HPDE6-E6E7 (cell line): Measurements from ENCODE around the gene TMEM25.
"Not testable (repeated sequence)": the region's sequence is repeated elsewhere in the genome, so short reads cannot be mapped to it uniquely, and the experiment has no call there.

Experiments used
- DNase-seq: peaks from one replicate; pipeline ENCODE4 v3.0.0; 2011; ENCODE audit warnings: missing footprints; ENCODE audit errors: extremely low spot score

The TMEM25 gene

DNA sequence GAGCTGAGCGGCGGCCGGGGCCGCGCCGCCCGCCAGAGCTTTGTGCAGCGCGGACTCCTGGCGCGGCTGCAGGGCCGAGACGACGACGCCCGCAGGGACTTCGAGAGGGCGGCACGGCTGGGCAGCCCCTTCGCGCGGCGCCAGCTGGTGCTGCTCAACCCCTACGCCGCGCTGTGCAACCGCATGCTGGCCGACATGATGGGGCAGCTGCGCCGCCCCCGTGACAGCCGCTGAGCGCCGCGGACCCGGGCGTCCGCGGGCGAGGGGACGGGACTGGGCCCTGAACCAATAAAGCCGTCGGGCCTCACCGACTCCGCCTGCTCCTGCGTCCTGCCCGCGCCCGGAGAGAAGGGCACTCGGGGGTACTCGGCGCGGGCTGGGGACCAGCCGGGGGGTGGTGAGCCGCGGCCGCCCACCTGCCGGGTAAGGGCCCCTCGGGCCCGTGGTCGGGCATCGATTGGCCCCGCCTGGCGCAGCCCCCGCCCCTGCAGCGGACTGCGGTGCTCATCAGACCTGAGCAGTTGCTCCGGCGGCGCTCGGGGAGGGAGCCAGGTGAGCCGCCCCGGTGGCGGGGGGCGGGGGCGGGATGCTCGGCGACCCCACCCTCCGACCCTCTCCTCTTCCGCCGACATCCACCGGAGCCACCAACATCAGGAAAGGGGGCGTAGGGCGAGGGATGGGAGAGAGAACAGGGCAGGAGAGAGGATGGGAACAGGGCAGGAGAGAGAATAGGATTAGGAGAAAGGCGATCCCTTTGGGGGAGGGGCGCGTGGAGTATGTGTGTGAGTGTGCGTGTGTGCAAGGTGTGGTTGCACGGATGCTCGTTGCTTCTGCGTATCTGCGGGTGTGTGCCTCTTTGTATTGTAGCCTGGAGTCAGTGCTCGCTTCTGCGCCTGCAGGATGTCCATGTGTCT lies at the start of gene TMEM25:
TSS of gene TMEM25 (plus strand) at position 510 of the 914 bp plus-strand sequence. CDS start 610 bp downstream, outside the sequence.
- peak; percentile 80 for DNase-seq

DNA sequence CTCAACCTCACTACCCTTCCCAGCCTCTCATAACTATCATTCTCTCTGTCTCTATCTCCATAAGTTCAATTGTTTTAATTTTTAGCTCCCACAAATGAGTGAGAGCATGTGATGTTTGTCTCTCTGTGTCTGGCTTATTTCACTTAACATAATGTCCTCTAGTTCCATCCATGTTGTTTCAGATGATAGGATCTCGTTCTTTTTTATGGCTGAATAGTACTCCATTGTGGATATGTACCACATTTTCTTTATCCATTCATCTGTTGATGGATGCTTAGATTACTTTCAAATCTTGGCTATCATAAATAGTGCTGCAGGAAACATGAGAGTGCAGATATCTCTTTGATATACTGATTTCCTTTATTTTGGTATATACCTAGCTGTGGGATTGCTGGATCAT lies 49.8 kb upstream of the TMEM25 start:
- not testable (repeated sequence) for DNase-seq

DNA sequence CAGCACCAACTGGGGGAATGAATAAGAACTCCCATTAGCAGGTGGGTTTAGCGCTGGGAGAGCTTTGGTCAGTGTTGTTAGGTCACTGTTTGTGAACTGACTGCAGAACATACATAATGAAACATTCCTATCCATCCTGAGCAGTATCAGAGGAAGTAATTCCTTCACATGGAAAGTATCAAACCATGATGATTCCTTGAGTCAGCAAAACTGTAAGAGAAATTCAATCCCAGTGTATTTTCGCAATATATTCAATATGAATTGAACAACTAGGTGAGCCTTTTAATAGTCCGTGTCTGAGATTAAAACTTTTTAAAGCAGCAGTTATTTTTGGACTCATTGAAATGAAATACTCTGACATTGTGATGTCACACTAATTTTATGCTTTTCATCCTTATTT lies 46.6 kb upstream of the TMEM25 start:
- DNase-seq = no peak

DNA sequence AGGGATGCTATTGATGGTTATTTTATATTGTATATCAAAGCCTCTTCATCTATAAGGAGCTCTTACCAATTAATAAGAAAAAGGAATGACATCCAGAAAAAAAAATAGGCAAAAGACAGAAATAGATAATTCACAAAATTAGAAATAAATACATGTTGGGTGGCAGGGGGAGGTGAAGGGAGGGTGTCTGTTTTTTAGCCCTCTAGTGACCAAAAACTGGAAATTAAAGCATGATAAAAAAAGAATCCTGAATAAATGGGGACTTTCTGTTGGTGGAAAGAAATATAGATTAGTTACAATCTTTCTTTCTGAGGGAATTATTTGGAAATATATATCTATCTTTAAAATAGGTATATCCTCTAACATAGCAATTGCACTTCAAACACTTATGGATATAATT lies 45.7 kb upstream of the TMEM25 start:
- no peak for DNase-seq

DNA sequence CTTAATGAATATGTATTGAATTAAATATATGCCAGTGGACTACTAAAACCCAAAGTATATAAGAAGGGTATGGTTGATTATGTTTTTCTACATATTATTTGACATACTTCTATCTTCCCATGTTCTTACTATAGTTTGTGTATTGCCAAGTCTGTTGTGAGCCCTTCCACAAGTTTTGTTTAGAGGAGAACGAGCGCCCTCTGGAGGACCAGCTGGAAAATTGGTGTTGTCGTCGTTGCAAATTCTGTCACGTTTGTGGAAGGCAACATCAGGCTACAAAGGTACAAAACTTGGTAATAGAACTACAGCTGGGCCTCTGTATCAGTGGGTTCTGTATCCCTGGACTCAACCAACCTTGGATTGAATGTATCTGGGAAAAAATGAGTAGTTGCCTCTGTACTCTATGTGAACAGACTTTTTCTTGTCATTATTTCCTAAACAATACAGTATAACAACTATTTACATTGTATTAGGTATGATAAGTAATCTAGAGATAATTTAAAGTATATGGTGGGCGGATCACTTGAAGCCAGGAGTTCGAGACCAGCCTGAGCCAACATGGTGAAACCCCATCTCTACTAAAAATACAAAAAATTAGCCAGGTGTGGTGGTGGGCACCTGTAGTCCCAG lies 42.4 kb upstream of the TMEM25 start:
- DNase-seq = peak; percentile 60

- no peak for DNase-seq
Measured at GRCh38 chr11:118491041-118491440, 40.0 kb upstream of the TMEM25 start.

DNA sequence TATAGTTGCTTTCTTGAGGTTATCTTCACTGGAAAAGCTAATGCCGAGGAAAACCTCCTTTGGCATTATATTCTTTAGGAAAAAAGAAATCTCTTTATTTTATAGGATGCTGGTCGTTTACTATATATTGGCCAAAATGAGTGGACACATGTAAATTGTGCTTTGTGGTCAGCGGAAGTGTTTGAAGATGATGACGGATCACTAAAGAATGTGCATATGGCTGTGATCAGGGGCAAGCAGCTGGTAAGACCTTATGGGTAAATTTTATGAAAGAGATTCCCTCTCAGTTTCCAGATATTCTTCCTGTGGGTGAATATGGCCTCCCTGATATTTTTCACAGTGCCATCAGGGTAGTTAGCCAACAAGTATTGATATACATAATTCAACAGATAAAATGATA lies 33.2 kb upstream of the TMEM25 start:
- DNase-seq = no peak

DNA sequence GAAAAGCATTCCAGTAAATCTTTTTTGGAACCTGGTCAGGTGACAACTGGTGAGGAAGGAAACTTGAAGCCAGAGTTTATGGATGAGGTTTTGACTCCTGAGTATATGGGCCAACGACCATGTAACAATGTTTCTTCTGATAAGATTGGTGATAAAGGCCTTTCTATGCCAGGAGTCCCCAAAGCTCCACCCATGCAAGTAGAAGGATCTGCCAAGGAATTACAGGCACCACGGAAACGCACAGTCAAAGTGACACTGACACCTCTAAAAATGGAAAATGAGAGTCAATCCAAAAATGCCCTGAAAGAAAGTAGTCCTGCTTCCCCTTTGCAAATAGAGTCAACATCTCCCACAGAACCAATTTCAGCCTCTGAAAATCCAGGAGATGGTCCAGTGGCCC lies 27.8 kb upstream of the TMEM25 start:
- no peak for DNase-seq

DNA sequence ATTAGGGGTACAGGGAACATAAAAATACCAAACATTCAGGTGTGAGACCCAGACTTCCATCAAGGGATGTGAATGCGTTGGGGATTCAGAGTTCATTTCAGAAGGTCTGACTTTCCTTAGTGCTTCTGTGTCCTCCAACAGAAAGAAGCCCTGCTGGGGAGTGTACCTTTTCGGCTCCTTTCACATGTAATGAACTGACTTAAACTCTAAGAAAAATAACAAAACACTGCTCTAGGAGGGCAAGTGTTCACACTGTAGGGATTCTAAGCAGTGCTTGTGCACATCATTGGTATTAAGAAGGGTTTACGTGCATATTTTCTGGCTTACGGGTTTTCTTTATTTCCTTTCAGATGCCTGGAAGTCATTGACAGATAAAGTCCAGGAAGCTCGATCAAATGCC lies 19.4 kb upstream of the TMEM25 start:
- DNase-seq = no peak

DNA sequence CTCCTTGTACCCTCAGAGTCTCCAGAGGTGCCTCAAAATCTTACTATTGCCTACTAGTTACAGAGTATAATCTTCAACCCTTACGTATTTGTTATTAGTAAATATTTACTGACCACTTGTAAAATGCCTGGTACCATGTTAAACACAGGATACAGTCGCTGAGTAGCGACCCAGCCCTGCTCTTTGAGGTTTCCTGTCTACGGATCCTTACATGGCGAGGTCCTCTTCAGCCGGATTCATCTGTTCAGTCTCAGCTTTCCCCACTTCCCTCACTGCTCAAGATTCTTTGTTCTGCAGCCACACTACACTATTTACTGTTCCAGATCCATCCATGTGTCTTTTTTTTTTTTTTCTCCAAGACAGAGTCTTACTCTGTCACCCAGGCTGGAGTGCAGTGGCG lies 16.9 kb upstream of the TMEM25 start:
- DNase-seq = no peak

DNA sequence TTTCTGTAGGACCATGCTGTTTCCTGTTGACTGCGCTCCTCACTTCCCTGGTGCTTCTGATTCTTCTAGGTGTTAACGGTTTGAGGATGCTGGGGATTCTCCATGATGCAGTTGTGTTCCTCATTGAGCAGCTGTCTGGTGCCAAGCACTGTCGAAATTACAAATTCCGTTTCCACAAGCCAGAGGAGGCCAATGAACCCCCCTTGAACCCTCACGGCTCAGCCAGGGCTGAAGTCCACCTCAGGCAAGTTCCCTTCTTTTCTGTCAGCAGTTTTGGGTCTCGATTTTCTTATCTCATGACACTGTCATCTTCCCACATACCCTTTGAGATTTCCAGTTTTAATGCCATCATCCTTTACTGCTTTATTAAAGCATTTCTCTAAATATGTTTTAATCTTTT lies 11.4 kb upstream of the TMEM25 start:
- DNase-seq = no peak

DNA sequence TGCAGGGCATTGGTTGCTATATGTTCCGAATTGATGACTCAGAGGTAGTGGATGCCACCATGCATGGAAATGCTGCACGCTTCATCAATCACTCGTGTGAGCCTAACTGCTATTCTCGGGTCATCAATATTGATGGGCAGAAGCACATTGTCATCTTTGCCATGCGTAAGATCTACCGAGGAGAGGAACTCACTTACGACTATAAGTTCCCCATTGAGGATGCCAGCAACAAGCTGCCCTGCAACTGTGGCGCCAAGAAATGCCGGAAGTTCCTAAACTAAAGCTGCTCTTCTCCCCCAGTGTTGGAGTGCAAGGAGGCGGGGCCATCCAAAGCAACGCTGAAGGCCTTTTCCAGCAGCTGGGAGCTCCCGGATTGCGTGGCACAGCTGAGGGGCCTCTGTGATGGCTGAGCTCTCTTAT lies 9.1 kb upstream of the TMEM25 start:
- DNase-seq = no peak

DNA sequence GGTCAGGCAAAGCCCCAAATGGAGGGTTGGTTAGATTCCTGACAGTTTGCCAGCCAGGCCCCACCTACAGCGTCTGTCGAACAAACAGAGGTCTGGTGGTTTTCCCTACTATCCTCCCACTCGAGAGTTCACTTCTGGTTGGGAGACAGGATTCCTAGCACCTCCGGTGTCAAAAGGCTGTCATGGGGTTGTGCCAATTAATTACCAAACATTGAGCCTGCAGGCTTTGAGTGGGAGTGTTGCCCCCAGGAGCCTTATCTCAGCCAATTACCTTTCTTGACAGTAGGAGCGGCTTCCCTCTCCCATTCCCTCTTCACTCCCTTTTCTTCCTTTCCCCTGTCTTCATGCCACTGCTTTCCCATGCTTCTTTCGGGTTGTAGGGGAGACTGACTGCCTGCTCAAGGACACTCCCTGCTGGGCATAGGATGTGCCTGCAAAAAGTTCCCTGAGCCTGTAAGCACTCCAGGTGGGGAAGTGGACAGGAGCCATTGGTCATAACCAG lies 8.4 kb upstream of the TMEM25 start:
- no peak for DNase-seq

DNA sequence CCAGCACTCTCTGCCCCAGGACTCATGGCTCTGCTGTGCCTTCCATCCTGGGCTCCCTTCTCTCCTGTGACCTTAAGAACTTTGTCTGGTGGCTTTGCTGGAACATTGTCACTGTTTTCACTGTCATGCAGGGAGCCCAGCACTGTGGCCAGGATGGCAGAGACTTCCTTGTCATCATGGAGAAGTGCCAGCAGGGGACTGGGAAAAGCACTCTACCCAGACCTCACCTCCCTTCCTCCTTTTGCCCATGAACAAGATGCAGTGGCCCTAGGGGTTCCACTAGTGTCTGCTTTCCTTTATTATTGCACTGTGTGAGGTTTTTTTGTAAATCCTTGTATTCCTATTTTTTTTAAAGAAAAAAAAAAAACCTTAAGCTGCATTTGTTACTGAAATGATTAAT lies 6.6 kb upstream of the TMEM25 start:
- DNase-seq = no peak

DNA sequence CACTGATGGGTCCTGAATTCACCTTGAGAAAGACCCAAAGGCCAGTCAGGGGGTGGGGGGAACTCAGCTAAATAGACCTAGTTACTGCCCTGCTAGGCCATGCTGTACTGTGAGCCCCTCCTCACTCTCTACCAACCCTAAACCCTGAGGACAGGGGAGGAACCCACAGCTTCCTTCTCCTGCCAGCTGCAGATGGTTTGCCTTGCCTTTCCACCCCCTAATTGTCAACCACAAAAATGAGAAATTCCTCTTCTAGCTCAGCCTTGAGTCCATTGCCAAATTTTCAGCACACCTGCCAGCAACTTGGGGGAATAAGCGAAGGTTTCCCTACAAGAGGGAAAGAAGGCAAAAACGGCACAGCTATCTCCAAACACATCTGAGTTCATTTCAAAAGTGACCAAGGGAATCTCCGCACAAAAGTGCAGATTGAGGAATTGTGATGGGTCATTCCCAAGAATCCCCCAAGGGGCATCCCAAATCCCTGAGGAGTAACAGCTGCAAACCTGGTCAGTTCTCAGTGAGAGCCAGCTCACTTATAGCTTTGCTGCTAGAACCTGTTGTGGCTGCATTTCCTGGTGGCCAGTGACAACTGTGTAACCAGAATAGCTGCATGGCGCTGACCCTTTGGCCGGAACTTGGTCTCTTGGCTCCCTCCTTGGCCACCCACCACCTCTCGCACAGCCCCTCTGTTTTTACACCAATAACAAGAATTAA lies 6.1 kb upstream of the TMEM25 start:
- DNase-seq = no peak

DNA sequence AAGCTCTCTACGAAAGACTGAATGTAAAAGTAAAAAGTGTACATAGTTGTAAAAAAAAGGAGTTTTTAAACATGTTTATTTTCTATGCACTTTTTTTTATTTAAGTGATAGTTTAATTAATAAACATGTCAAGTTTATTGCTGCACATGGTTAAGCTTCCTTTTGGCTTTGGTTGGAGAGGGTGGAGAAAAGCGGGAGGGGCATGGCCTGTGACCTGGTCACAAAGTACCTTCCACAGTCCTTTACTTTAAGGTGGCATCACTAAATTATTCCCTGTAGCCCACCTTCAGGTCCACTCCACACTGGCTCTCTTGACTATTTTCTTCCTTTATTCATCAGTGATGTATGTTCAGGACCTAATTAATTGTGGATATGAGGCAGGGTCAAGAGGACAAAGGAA lies 4.3 kb upstream of the TMEM25 start:
- no peak for DNase-seq

- no peak for DNase-seq
Measured at GRCh38 chr11:118527109-118527508, 3.9 kb upstream of the TMEM25 start, which contains the start of gene TTC36. Gene TTC36, plus strand, starts transcription at chr11:118527474. Its CDS starts 21 bp downstream, at chr11:118527495.

DNA sequence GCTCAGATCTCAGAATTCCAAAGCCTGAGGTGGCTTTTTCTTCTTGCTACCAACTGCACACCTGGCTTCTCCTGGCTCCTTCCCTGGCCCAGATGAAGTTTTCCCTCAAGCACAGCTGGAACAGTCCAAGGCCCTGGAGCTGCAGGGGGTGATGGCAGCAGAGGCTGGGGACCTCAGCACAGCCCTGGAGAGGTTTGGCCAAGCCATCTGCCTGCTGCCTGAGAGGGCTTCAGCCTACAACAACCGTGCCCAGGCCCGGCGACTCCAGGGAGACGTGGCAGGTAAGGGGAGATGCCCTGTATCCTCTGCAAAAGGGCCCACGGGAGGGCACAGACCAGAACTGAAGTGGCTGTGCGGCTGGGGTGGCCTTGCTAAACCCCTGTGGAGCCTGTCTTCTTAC lies 2.5 kb upstream of the TMEM25 start:
- DNase-seq = no peak

DNA sequence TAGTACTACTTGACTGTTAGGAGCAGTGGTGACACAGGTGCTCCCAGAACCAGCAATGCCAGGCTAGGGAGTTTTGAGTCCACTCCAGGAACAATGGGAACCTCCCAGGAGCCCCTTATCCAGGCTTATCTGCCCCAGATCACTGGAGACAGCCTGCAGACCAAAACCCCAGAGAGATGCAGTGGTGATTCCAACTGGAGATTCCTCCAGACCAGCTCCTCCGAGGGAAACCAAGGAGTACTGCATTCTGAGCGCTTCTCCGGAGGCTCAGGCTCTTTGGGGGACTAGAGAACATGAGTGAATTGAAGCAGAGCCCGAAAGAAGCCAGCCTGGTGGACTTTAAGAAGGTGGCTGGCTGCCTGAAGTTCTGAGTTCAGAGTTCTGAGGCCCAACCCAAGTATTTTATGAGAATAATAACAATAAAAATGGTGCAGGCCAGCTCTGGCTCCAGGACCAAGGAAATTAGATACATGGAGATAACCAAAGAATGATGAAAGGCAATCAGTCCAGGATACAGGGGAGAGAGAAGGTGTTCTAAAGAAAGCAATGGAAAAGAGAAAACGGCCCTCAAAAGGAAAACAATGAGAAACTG lies 1.3 kb upstream of the TMEM25 start:
- no peak for DNase-seq

- DNase-seq = no peak
Measured at GRCh38 chr11:118530180-118530682, 761 bp upstream of the TMEM25 start.

GRCh38 chr11:118531597-118532084 lies 649 bp downstream of the TMEM25 start:
- no peak for DNase-seq
